Measurements from ENCODE around the gene SLC13A3.

The SLC13A3 gene

DNA sequence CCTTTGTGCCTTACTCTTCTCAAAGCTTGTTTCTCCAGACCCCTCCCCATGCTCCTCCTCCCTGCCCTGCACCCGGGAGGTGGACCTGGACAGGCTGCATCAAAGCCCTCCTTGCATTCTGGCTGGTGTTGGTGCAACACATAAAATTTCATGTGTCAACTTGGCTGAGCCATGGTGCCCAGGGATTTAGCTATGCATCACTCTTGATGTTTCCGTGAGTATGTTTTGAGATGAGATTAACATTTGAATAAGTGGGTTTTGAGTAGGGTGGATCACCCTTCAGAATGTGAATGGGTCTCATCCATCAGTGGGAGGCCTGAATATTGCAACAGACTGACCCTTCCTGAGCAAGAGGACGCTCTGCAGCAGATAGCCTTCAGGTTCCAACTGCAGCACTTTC lies 96.4 kb downstream of the SLC13A3 start:
- H3K4me3 ChIP-seq (ENCODE audit: low read depth, low read length), result no peak overlapping the region
- peak; percentile 39 for DNase-seq (ENCODE audit: low read depth)
- TF ChIP-seq, protein P1, sequence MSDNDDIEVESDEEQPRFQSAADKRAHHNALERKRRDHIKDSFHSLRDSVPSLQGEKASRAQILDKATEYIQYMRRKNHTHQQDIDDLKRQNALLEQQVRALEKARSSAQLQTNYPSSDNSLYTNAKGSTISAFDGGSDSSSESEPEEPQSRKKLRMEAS (IDR thresholded peaks at IDR 0.05; ENCODE audit: low read depth, low read length), result no peak
- TF ChIP-seq MYC (IDR thresholded peaks at IDR 0.05; ENCODE audit: low read depth, low read length), result no peak
- TF ChIP-seq, protein P2, sequence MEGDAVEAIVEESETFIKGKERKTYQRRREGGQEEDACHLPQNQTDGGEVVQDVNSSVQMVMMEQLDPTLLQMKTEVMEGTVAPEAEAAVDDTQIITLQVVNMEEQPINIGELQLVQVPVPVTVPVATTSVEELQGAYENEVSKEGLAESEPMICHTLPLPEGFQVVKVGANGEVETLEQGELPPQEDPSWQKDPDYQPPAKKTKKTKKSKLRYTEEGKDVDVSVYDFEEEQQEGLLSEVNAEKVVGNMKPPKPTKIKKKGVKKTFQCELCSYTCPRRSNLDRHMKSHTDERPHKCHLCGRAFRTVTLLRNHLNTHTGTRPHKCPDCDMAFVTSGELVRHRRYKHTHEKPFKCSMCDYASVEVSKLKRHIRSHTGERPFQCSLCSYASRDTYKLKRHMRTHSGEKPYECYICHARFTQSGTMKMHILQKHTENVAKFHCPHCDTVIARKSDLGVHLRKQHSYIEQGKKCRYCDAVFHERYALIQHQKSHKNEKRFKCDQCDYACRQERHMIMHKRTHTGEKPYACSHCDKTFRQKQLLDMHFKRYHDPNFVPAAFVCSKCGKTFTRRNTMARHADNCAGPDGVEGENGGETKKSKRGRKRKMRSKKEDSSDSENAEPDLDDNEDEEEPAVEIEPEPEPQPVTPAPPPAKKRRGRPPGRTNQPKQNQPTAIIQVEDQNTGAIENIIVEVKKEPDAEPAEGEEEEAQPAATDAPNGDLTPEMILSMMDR (IDR thresholded peaks at IDR 0.05; ENCODE audit: low read depth, low read length), result no peak
- no peak for TF ChIP-seq POLR2A (IDR thresholded peaks at IDR 0.05; ENCODE audit: extremely low read depth, insufficient read length)

DNA sequence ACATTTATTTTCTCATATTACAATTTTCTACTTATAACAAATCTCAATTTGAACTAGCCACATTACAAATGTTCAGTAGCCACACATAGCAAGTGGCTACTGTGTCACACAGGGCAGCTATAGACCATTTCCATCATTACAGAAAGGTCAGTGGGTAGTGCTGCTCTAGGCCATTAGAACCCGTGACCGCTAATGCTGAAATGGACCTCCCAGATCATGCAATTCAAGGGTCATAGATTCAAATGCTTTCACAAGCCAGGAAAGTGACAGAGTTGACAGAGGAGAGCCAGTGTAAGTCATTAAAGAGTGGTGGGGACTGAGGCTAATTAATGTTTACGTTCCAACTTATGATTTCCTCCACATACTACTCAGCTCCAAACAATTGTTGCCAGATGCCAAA lies 97.3 kb downstream of the SLC13A3 start:
- no peak overlapping the region for H3K4me3 ChIP-seq (ENCODE audit: low read depth, low read length)
- TF ChIP-seq, protein P1 (IDR thresholded peaks at IDR 0.05; ENCODE audit: low read depth, low read length), result no peak
- TF ChIP-seq MYC (IDR thresholded peaks at IDR 0.05; ENCODE audit: low read depth, low read length) (no peak), POLR2A (IDR thresholded peaks at IDR 0.05; ENCODE audit: extremely low read depth, insufficient read length) (no peak)
- TF ChIP-seq, protein P2 (IDR thresholded peaks at IDR 0.05; ENCODE audit: low read depth, low read length), result no peak
- DNase-seq (ENCODE audit: low read depth), result no peak

DNA sequence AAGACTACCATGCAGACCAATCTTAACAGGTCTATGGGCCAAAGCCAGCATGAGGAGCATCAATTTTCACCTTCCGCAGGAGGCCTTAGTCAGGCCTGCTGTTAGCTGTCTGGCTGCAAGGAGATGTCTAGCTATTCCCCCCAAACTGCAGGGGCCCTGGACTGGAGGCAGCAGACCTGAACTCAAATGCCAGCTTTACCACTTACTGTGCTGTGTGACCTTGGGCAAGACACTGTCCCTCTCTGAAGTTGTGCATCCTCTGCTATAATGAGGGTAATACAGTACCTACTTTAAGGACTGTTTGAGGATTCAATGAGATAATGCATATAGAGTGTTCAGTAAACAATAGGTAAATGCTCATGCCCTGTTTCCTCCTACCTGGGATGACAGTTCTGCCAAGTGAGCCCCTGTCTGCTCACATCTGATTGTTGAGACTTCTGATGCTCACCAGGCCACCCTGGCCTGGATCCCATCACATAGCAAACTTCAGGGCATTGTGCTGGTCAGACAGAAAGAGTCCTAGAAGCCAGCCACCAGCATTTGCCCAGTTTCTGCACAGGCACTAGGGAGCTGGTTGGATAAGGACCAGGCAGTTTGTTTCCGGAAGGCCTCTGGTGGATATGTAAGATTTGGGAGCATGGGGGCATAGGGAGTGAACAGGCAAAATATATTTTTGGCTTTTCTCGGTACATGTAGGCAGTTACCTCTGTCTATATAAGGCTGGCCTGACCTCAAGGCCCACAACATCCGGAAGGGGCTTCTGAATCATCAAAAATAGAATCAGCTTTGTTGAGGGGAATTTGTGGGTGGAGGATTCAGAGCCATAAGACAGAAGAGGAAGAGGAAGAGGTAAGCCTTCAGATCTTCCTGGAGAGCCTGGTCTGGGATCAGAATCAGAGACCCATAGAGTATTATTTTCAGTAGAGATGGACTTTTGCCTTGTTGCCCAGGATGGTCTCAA lies 98.5 kb downstream of the SLC13A3 start:
- peak; percentile 94 for DNase-seq (ENCODE audit: low read depth)
- TF ChIP-seq, protein P1 (IDR thresholded peaks at IDR 0.05; ENCODE audit: low read depth, low read length), result no peak
- TF ChIP-seq MYC (IDR thresholded peaks at IDR 0.05; ENCODE audit: low read depth, low read length), result no peak
- TF ChIP-seq, protein P2 (IDR thresholded peaks at IDR 0.05; ENCODE audit: low read depth, low read length), result no peak
- TF ChIP-seq POLR2A (IDR thresholded peaks at IDR 0.05; ENCODE audit: extremely low read depth, insufficient read length), result no peak
- peak overlapping the region; percentile 26 for H3K4me3 ChIP-seq (ENCODE audit: low read depth, low read length)

DNA sequence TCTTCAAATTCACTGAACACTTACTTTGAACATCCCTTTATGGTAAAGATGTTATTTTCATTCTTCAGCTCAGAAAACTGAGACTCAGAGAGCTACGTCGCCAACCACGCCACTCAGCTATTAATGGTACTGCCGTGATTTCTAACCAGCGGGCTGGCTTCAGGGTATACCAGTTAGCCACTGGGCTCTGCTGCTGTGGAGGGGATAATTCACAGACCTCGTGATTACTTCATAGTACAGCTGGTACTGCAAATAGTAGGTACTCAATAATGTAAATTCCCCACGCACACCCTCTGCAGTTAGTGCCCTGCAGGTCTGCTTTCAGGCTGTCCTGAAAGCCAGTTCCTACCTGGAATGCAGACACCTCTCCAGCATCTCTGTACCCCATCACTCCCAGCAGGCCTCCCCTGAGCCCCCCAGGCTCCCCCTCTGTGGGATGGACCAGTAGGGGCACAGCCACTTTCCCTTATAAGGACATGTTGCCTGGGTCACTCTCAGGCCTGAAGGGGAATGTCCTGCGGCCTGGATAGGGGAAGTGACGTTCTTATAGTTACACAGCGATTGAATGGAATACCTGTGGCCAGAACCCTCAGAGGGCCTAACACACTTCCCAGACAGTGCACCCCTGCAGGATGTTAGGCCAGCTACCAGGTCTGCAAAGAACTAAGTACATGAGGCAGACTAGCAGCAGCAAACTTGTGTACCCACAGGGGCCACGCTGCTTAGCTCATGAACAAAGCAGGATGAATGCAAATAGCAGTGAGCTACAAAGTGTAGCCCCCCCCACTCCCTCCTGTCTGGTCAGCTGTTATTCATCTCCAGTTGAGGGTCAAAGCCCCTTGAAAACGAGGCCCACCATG lies 99.5 kb downstream of the SLC13A3 start:
- DNase-seq (ENCODE audit: low read depth), result peak; percentile 61
- TF ChIP-seq POLR2A (IDR thresholded peaks at IDR 0.05; ENCODE audit: extremely low read depth, insufficient read length) (no peak), MYC (IDR thresholded peaks at IDR 0.05; ENCODE audit: low read depth, low read length) (no peak)
- TF ChIP-seq, protein P1 (IDR thresholded peaks at IDR 0.05; ENCODE audit: low read depth, low read length), result no peak
- TF ChIP-seq, protein P2 (IDR thresholded peaks at IDR 0.05; ENCODE audit: low read depth, low read length), result no peak
- no peak overlapping the region for H3K4me3 ChIP-seq (ENCODE audit: low read depth, low read length)

DNA sequence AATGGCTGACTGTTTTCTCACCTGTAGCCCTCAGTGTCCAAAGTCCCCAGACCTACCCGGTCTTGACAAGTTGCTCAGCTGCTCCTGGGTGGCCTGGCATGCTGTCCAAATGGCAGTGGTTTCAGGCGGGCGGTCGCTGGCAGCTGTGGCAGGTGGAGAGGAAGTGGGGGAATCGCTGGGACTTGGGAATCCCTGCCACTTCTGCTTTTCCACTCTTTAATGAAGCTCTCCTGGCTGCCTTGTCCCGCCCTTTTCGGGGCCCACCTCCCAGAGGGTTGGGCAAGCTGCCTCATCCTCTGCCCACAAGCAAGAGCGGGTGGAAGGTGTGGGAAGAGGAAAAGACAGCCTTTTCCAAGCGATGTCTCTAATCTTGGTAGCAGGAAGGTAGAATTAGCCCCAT lies 100.8 kb downstream of the SLC13A3 start, which contains the start of gene OCSTAMP:
Gene OCSTAMP, minus strand, starts transcription at position 194 of the 400 bp plus-strand sequence. Its CDS starts 94 bp downstream, at position 100.
- peak within 1 kb of the TSS; percentile 6 for H3K4me3 ChIP-seq (ENCODE audit: low read depth, low read length)
- peak; percentile 86 for DNase-seq (ENCODE audit: low read depth)
- no peak for TF ChIP-seq POLR2A (IDR thresholded peaks at IDR 0.05; ENCODE audit: extremely low read depth, insufficient read length)
- TF ChIP-seq, protein P2 (IDR thresholded peaks at IDR 0.05; ENCODE audit: low read depth, low read length), result no peak
- TF ChIP-seq, protein P1 (IDR thresholded peaks at IDR 0.05; ENCODE audit: low read depth, low read length), result 0 out of 2 replicates have a peak, but pooled peaks have one; percentile 31
- TF ChIP-seq MYC (IDR thresholded peaks at IDR 0.05; ENCODE audit: low read depth, low read length), result no peak

Measured in NB4 (cell line).